DOHH2 (cell line): ENCODE results near the gene VPS13A.

Experiments
- H3F3A ChIP-seq: fragments of 200-600 bp; sonication (generic), shearing (Covaris generic); 2 replicates; pipeline ENCODE4 v1.6.0; 2016; ENCODE audit warnings: antibody characterized with exemption, mild to moderate bottlenecking; ENCODE audit not compliant: control insufficient read depth, insufficient read depth
- H3K27ac ChIP-seq: fragments of 200-600 bp; sonication (generic); 2 replicates; pipeline ENCODE4 v1.5.1; 2014; ENCODE audit warnings: low read depth, mild to moderate bottlenecking, low read length, moderate library complexity
- H3K27me3 ChIP-seq: fragments of 200-600 bp; sonication (generic); 2 replicates; pipeline ENCODE4 v1.6.1; 2014; ENCODE audit warnings: mild to moderate bottlenecking, low read length, mixed read lengths; ENCODE audit not compliant: control insufficient read depth
- H3K36me3 ChIP-seq: fragments of 200-600 bp; sonication (generic); 2 replicates; pipeline ENCODE4 v1.6.1; 2014; ENCODE audit warnings: mild to moderate bottlenecking, low read length, moderate library complexity, mixed read lengths; ENCODE audit not compliant: control insufficient read depth
- H3K4me1 ChIP-seq: fragments of 200-600 bp; sonication (generic); 2 replicates; pipeline ENCODE4 v1.6.1; 2014; ENCODE audit warnings: mild to moderate bottlenecking, low read length, mixed read lengths; ENCODE audit not compliant: control insufficient read depth
- H3K4me2 ChIP-seq: fragments of 200-600 bp; sonication (generic); 2 replicates; pipeline ENCODE4 v1.6.0; 2014; ENCODE audit warnings: mild to moderate bottlenecking, low read length, moderate library complexity
- H3K4me3 ChIP-seq: fragments of 200-600 bp; sonication (generic); 2 replicates; pipeline ENCODE4 v1.5.1; 2014; ENCODE audit warnings: mild to moderate bottlenecking, low read length, mixed read lengths
- H3K79me2 ChIP-seq: fragments of 200-600 bp; sonication (generic); 2 replicates; pipeline ENCODE4 v1.6.1; 2014; ENCODE audit warnings: mild to moderate bottlenecking, low read length, mixed read lengths; ENCODE audit not compliant: control insufficient read depth
- H3K9me2 ChIP-seq: fragments of 200-600 bp; sonication (generic); replicated peaks from 2 replicates; pipeline ENCODE4 v1.6.1; 2014; ENCODE audit warnings: mild to moderate bottlenecking, low read length, mixed read lengths; ENCODE audit not compliant: control insufficient read depth
- H3K9me3 ChIP-seq: fragments of 200-600 bp; sonication (generic); 2 replicates; pipeline ENCODE4 v1.6.1; 2014; ENCODE audit warnings: antibody characterized with exemption, low read length, mixed read lengths; ENCODE audit not compliant: control insufficient read depth, insufficient read depth
- H4K20me1 ChIP-seq: fragments of 200-600 bp; sonication (generic); 2 replicates; pipeline ENCODE4 v1.6.0; 2014; ENCODE audit warnings: low read depth, mild to moderate bottlenecking, antibody characterized with exemption, low read length, moderate library complexity; ENCODE audit not compliant: control insufficient read depth, insufficient read depth
- EZH2phosphoT487 ChIP-seq: fragments of 200-600 bp; sonication (generic); IDR thresholded peaks from 2 replicates; pipeline ENCODE4 v1.6.1; 2017; ENCODE audit warnings: borderline replicate concordance, mild to moderate bottlenecking, antibody characterized with exemption, low read length, moderate library complexity, mixed read lengths
- TF ChIP-seq, protein P1 (sequence below): fragments of 200-600 bp; sonication (generic); IDR thresholded peaks from one replicate; pipeline ENCODE4 v1.5.1; 2014; ENCODE audit warnings: antibody characterized with exemption, mild to moderate bottlenecking, low read depth, low read length; ENCODE audit not compliant: poor library complexity, severe bottlenecking

The VPS13A gene

DNA sequence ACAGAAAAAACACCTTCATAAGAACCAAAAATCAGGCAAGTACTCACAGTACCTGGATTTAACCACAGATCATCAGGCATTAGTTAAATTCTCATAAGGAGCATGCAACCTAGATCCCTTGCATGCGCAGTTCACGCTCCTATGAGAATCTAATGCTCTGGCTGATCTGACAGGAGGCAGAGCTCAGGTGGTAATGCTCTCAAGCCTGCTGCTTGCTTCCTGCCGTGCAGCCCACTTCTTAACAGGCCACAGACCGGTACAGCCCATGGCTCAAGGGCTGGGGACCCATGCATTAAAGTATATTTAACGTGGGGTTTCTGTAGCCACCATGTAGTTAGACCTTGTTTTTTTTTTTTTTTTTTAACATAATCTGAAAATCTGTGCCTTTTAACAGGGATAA is 147.7 kb downstream of the VPS13A start:
- Histone ChIP-seq H3K79me2 (no peaks in the 10 kb centered on the region), H3K4me1 (no peaks in the 10 kb centered on the region), H3K4me3 (no peak overlapping the region), H3F3A (no peaks in the 10 kb centered on the region), H3K4me2 (no peak overlapping the region), H3K9me3 (no peaks in the 10 kb centered on the region), H3K36me3 (peaks cover 37% of the 10 kb centered on the region), H3K27me3 (no peaks in the 10 kb centered on the region), H3K9me2 (no peaks in the 10 kb centered on the region), H3K27ac (no peak overlapping the region), H4K20me1 (no peaks in the 10 kb centered on the region)
- TF ChIP-seq EZH2phosphoT487 = no peak
- TF ChIP-seq, protein P1, sequence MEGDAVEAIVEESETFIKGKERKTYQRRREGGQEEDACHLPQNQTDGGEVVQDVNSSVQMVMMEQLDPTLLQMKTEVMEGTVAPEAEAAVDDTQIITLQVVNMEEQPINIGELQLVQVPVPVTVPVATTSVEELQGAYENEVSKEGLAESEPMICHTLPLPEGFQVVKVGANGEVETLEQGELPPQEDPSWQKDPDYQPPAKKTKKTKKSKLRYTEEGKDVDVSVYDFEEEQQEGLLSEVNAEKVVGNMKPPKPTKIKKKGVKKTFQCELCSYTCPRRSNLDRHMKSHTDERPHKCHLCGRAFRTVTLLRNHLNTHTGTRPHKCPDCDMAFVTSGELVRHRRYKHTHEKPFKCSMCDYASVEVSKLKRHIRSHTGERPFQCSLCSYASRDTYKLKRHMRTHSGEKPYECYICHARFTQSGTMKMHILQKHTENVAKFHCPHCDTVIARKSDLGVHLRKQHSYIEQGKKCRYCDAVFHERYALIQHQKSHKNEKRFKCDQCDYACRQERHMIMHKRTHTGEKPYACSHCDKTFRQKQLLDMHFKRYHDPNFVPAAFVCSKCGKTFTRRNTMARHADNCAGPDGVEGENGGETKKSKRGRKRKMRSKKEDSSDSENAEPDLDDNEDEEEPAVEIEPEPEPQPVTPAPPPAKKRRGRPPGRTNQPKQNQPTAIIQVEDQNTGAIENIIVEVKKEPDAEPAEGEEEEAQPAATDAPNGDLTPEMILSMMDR = no peak

DNA sequence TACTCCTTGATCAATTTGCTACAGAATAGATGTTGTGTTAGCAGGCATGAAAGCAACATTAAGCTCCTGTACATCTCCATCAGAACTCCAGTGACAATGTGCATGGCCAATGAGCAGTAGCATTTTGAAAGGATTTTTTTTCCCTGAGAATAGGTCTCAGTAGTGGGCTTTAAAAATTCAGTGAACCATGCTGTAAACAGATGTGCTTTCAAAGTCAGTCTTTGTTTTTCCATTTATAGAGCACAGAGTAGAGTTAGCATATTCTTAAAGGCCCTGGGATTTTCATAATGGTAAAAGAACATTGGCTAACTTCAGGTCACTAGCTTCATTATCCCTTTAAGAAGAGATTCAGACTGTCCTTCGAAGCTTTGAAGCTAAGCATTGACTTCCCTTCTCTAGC is 150.8 kb downstream of the VPS13A start:
- H3K4me3 ChIP-seq = no peak overlapping the region
- no peaks in the 10 kb centered on the region for H3K79me2 ChIP-seq
- TF ChIP-seq, protein P1 = no peak
- no peak for TF ChIP-seq EZH2phosphoT487
- H3K36me3 ChIP-seq = peaks cover 24% of the 10 kb centered on the region
- H3F3A ChIP-seq = no peaks in the 10 kb centered on the region
- no peaks in the 10 kb centered on the region for H4K20me1 ChIP-seq
- H3K9me3 ChIP-seq = no peaks in the 10 kb centered on the region
- H3K4me1 ChIP-seq = no peaks in the 10 kb centered on the region
- H3K4me2 ChIP-seq = no peak overlapping the region
- H3K27me3 ChIP-seq = no peaks in the 10 kb centered on the region
- H3K9me2 ChIP-seq = no peaks in the 10 kb centered on the region
- H3K27ac ChIP-seq = no peak overlapping the region

DNA sequence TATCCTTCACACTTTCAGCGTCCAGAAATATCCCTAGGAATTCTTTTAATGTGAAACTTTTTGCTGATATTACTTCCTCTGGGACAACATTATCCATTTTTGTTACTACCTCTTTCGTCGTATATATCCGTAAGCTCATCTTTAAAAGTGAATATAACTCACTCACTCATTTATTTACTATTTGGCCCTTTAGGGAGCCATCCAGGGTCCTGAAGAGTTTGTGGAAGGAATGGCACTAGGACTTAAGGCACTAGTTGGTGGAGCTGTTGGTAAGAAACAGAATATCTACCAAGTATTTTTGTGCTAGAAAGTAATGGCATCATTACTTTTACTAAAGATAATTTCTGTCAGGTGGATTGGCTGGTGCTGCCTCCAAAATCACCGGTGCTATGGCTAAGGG is 192.7 kb downstream of the VPS13A start:
- TF ChIP-seq, protein P1 = no peak
- TF ChIP-seq EZH2phosphoT487 = no peak
- peaks cover 30% of the 10 kb centered on the region for H3K36me3 ChIP-seq
- H3K79me2 ChIP-seq = no peaks in the 10 kb centered on the region

DNA sequence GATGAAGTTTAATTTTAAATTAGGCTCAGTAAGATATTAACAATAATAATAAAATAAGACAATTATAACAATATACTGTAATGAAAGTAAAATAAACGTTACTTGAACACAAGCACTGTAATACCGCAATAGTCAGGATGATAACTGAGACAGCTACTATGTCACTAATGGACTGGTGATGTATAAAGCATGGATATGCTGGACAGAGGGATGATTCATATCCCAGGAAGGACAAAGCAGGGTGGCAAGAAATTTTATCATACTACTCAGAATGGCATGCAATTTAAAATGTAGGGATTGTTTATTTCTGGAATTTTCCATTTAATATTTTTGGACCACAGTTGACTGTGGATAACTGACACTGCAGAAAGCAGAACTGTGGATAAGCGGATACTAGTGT is 196.9 kb downstream of the VPS13A start:
- Histone ChIP-seq H3K27ac (no peak overlapping the region), H3K27me3 (no peaks in the 10 kb centered on the region), H3K9me3 (no peaks in the 10 kb centered on the region), H3K79me2 (no peaks in the 10 kb centered on the region), H3K36me3 (peaks cover 17% of the 10 kb centered on the region), H3K4me2 (no peak overlapping the region), H3F3A (no peaks in the 10 kb centered on the region), H3K4me1 (no peaks in the 10 kb centered on the region), H4K20me1 (no peaks in the 10 kb centered on the region), H3K4me3 (no peak overlapping the region), H3K9me2 (no peaks in the 10 kb centered on the region)
- no peak for TF ChIP-seq EZH2phosphoT487
- TF ChIP-seq, protein P1 = no peak

More for the DNA sequence above, 192.7 kb downstream of the VPS13A start:
- H4K20me1 ChIP-seq = no peaks in the 10 kb centered on the region
- H3K27me3 ChIP-seq = no peaks in the 10 kb centered on the region
- H3F3A ChIP-seq = no peaks in the 10 kb centered on the region
- no peaks in the 10 kb centered on the region for H3K9me3 ChIP-seq
- no peak overlapping the region for H3K27ac ChIP-seq
- no peaks in the 10 kb centered on the region for H3K9me2 ChIP-seq
- H3K4me3 ChIP-seq = no peak overlapping the region
- no peaks in the 10 kb centered on the region for H3K4me1 ChIP-seq
- no peak overlapping the region for H3K4me2 ChIP-seq
